Kidney capillary endothelial cell (primary cell): ENCODE results near the gene TMEM196.
"Not testable (repeated sequence)": the region's sequence is repeated elsewhere in the genome, so short reads cannot be mapped to it uniquely, and the experiment has no call there.

ENCODE experiments used
- DNase-seq: peaks from one replicate; pipeline ENCODE4 v3.0.0-alpha.2; 2018; ENCODE audit warnings: low spot score

TMEM196 gene

DNA sequence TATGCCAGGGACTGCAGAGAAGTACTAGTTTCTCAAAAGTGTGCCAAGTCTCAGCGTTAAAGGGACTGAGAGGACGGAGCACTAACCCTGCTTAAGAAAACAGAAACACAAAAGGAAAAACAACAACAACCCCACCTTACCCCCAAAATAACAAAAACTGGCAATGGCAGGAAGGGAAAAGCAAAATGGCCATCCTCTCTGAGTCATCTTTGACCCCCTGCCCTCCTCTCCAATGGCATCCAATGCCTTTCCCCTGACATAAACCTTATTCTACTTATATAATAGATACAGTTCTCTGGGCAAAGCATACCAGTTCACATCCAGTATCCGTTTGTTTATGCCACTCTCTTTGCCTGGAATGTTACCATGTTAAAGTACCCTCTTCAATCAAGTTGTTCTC lies 66.2 kb downstream of the TMEM196 start:
- peak; percentile 23 for DNase-seq

GRCh38 chr7:19705663-19706062 lies 67.8 kb downstream of the TMEM196 start:
- DNase-seq = no peak

GRCh38 chr7:19701471-19701870 lies 71.9 kb downstream of the TMEM196 start:
- DNase-seq = no peak

GRCh38 chr7:19700936-19701335 lies 72.5 kb downstream of the TMEM196 start:
- DNase-seq = no peak

- no peak for DNase-seq
These were observed 75.1 kb downstream of the TMEM196 start for GRCh38 chr7:19698331-19698730.

DNA sequence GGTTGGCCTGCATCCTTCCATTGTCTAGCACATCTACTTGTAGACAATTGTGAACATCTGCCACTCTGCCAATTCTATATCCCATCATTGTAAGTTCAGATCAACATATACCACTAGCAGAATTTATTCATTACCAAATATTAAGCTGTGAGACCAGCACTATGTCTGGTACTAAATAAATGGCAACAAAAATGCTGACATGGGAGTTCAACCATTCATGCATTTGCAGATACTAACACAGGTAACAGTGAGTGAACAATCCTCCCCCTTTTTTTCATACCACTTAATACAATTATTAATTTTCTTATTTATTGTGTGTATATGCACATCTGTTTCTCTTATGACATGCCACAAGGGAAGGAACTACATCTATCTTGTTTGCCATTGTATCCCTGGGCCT lies 76.5 kb downstream of the TMEM196 start:
- DNase-seq = no peak

GRCh38 chr7:19692111-19692828 lies 81.1 kb downstream of the TMEM196 start:
- DNase-seq = no peak

GRCh38 chr7:19690736-19691135 lies 82.7 kb downstream of the TMEM196 start:
- DNase-seq = no peak

DNA sequence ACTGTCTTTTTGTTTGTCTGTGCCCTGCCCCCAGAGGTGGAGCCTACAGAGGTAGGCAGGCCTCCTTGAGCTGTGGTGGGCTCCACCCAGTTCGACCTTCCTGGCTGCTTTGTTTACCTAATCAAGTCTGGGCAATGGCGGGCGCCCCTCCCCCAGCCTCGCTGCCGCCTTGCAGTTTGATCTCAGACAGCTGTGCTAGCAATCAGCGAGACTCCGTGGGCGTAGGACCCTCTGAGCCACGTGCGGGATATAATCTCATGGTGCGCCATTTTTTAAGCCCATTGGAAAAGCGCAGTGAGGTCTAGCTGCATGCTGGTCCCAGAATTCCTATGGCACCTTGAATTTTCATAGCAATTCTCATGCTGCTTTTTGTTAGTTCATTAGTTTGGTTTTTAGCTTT lies 84.3 kb downstream of the TMEM196 start:
- not testable (repeated sequence) for DNase-seq

GRCh38 chr7:19681596-19681995 lies 91.8 kb downstream of the TMEM196 start:
- DNase-seq = no peak

GRCh38 chr7:19677180-19677579 lies 96.2 kb downstream of the TMEM196 start:
- DNase-seq = no peak

- DNase-seq = no peak
These were observed 97.6 kb downstream of the TMEM196 start for GRCh38 chr7:19675816-19676215.

- no peak for DNase-seq
These were observed 99.0 kb downstream of the TMEM196 start for GRCh38 chr7:19674266-19674960.

- DNase-seq = no peak
These were observed 102.6 kb downstream of the TMEM196 start for GRCh38 chr7:19670806-19671205.
